HG02852 (cell line): ENCODE results near the gene AGTPBP1.
"Not testable (repeated sequence)": the region's sequence is repeated elsewhere in the genome, so short reads cannot be mapped to it uniquely, and the experiment has no call there.

Experiments used
- ATAC-seq: cut with Tn5 transposase; IDR thresholded peaks from one replicate; pipeline ENCODE4 v1.9.1; 2021; ENCODE audit warnings: mild to moderate bottlenecking, moderate library complexity; ENCODE audit not compliant: unreplicated experiment

The AGTPBP1 gene

DNA sequence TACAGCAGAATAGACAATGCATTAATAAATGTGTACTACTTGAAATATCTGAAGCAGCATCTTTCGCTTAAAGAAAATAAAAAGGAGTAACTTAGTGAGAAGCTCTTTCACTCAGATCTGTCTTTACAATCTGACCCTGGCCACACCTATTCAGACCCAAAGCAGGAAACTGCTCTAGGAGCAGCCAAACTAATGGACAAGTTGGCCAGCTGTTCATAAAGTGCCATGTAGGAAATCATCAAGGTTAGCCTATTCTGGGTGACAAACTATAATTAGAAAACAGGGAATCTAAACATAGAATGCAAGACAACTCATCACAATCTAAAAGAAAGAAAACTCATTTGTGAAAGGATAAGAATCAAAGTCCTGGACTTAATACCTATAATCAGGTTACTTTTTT lies 101.3 kb downstream of the AGTPBP1 start:
- ATAC-seq: no peak

DNA sequence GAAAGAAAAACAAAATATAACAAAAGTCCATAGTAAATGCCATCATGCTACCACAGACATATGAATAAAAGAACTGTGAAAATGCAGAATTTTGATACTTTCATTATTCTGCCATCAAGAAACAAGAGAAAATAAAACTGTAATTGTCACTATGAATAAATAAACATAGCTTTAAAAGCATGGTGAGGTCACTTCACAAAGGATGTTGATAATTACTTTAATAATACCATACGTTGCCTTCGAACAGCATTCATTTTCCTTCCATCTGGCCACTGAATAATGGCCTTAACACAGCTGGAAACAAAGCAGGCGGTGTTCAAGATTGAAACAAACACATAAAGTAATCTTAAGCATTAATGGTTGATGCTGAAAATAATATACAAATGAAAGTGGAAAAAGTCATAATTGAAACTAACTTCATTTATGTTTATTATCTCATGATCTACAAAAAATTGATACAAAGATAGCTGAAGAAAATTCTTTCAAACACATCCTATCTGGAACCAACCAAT lies 102.0 kb downstream of the AGTPBP1 start:
- ATAC-seq: no peak

- ATAC-seq: no peak
Observed at GRCh38 chr9:85631809-85632208, 109.9 kb downstream of the AGTPBP1 start.

DNA sequence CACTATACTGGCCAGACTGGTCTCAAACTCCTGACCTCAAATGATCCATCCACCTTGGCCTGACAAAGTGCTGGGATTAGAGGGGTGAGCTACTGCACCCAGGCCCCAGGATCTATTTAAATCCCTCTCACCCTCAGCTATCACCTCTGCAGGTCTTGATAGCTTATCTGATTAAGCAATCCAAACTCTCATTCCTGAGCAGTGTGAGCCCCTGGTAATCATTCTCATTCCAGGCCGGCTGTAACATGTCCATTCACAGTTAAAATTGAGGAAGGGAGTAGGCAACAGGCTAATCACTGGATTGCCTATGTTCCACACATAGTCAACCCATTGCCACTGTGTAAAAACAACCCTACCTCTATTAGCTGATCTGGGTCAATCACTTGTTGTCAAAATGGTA lies 111.1 kb downstream of the AGTPBP1 start:
- no peak for ATAC-seq

DNA sequence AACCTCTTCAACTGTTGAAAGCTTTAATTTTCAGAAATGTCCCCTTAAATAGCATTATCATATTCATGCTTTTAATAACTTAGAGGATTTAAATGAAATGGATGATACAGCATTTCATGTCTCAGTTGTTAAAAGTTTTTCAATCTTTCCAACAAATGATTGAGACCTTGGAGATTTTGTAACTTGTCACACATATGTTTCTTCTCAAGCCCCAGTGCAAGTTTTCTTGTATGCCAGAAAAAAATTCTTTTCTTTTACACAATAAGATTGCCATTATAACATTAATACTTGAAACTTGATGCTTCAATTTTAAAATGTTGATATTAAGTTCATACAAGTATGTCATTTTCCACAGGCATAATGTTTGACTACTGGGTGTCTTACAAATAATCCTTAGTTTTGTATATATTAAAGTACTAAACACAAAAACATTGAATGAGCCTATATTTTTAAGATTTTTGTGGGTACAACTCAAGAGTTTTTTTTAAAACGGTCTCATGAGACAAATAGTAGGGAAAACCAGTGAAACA lies 124.5 kb downstream of the AGTPBP1 start:
- no peak for ATAC-seq

GRCh38 chr9:85615792-85616191 lies 126.0 kb downstream of the AGTPBP1 start:
- no peak for ATAC-seq

- peak; percentile 94 for ATAC-seq
Observed at GRCh38 chr9:85610074-85610860, 131.5 kb downstream of the AGTPBP1 start.

- no peak for ATAC-seq
Observed at GRCh38 chr9:85605905-85606304, 135.8 kb downstream of the AGTPBP1 start.

DNA sequence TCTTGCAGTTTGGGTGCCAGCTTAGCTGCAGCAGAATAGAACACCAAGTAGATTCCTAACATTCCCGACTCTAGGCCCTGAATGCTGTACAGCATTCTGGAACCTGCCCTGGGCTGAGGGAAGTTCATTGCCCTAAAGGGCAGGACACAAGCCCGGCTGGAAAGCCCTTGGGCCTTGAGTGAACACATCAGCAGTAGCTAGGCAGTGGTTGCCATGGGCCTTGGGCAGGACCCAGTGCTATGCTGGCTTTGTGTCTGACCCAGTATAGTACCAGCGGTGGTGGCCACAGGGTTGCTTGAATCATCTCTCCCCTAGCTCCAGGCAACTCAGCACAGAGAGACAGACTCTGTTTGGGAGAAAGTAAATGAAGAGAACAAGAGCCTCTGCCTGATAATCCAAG lies 137.8 kb downstream of the AGTPBP1 start:
- no peak for ATAC-seq

- ATAC-seq: no peak
Observed at GRCh38 chr9:85602742-85603141, 139.0 kb downstream of the AGTPBP1 start.

GRCh38 chr9:85600675-85601263 lies 141.0 kb downstream of the AGTPBP1 start:
- ATAC-seq: no peak

GRCh38 chr9:85599540-85600105 lies 142.1 kb downstream of the AGTPBP1 start:
- no peak for ATAC-seq

DNA sequence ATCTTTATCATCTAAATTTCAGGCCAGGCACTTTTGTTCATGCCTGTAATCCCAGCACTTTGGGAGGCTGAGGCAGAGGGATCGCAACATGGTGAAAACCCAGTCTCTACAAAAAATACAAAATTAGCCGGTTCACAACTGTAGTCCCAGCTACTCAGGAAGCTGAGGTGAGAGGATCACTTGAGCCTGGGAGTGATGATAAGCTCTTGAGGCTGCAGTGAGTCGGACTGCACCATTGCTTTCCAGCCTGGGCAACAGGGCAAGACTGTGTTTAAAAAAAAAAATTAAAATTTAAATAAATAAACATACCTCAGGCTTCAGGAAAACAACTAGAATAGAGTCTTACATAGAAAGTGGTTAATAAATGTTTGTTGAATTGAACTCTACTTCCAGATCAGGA lies 147.4 kb downstream of the AGTPBP1 start:
- ATAC-seq: no peak

GRCh38 chr9:85586684-85587083 lies 155.1 kb downstream of the AGTPBP1 start:
- no peak for ATAC-seq

- ATAC-seq: no peak
Observed at GRCh38 chr9:85577353-85577952, 164.3 kb downstream of the AGTPBP1 start.

- ATAC-seq: no peak
Observed at GRCh38 chr9:85575868-85576267, 165.9 kb downstream of the AGTPBP1 start.

GRCh38 chr9:85573546-85573945 lies 168.2 kb downstream of the AGTPBP1 start:
- not testable (repeated sequence) for ATAC-seq

DNA sequence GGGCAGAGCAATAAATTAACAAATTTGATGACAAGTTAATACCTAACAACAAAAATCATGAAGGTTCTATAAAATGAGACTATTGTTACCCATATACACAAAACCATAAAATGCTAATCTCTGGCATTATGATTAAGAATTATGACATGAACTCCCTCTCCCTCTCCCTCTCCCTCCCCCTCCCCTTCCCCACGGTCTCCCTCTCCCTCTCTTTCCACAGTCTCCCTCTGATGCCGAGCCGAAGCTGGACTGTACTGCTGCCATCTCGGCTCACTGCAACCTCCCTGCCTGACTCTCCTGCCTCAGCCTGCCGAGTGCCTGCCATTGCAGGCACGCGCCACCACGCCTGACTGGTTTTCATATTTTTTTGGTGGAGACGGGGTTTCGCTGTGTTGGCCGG lies 168.8 kb downstream of the AGTPBP1 start:
- ATAC-seq: not testable (repeated sequence)

DNA sequence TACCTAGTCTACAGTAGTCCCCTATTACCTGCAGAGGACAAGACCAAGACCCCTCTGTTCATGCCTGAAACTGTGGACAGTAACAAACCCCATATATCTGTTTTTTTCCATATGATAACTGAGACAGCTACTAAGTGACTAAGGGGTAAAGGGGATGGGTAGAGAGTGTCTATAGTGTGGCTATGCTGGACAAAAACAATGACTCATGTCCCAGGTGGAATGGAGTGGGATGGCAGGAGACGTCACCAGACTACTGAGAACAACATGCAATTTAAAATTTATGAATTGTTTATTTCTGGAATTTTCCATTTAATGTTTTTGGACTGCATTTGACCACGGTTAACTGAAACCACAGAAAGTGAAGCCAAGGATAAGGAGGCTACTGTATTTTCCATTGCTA lies 171.8 kb downstream of the AGTPBP1 start:
- ATAC-seq: no peak

GRCh38 chr9:85559526-85559925 lies 182.2 kb downstream of the AGTPBP1 start:
- no peak for ATAC-seq

GRCh38 chr9:85554349-85554748 lies 187.4 kb downstream of the AGTPBP1 start:
- ATAC-seq: no peak
